Measurements from ENCODE around the gene TRIM37. TPM values are rescaled to one million over a fixed set of nuclear protein-coding genes. Genes with fewer than 3 reads are reported as not detected.

Gene TRIM37, protein sequence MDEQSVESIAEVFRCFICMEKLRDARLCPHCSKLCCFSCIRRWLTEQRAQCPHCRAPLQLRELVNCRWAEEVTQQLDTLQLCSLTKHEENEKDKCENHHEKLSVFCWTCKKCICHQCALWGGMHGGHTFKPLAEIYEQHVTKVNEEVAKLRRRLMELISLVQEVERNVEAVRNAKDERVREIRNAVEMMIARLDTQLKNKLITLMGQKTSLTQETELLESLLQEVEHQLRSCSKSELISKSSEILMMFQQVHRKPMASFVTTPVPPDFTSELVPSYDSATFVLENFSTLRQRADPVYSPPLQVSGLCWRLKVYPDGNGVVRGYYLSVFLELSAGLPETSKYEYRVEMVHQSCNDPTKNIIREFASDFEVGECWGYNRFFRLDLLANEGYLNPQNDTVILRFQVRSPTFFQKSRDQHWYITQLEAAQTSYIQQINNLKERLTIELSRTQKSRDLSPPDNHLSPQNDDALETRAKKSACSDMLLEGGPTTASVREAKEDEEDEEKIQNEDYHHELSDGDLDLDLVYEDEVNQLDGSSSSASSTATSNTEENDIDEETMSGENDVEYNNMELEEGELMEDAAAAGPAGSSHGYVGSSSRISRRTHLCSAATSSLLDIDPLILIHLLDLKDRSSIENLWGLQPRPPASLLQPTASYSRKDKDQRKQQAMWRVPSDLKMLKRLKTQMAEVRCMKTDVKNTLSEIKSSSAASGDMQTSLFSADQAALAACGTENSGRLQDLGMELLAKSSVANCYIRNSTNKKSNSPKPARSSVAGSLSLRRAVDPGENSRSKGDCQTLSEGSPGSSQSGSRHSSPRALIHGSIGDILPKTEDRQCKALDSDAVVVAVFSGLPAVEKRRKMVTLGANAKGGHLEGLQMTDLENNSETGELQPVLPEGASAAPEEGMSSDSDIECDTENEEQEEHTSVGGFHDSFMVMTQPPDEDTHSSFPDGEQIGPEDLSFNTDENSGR
- total RNA-seq = 30.4 and 65.4 TPM in 2 replicates

DNA sequence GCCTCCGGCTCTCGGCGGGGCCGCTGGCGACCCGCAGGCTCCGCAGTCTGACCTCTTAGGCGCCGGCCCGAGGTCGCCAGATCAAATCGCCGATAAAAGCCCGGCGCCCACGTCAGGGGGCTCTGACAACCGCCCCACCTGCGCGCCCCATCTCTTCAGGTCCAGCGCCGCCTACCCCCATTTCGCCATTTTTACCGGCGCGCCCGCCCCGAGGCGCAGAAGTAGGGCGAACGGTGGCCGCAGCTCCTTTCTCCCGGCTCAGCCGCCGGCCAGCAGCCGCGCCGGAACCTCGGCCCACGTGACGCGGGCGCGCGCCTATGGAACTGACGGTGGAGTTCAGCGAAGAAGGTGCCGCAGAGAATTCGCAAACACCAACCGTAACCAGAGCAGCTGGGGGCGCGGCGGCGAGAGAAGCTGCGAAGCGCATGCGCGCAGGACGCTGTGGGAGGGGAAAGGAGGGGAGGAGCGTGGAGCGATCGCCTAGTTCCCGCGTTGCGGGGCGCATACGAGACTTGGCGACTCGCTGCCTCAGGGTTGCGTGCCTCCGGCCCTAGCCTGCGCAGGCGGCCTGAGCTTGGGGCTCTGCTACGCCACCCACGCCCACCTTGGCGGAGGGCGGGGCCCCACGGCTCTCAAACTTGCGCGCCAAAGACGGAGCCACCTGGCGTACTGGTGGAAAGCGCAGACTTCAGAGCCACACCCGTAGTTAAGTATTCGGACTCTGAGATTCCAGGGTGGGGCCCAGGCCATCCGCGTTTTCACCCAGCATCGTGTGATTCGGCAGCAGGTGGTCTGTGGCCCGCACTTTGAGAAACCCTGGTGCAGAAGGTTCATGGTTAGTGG, at the start of gene TRIM37:
Gene TRIM37, minus strand, starts transcription at position 418 of the 843 bp plus-strand sequence. CDS start 419 bp downstream, outside the sequence.

DNA sequence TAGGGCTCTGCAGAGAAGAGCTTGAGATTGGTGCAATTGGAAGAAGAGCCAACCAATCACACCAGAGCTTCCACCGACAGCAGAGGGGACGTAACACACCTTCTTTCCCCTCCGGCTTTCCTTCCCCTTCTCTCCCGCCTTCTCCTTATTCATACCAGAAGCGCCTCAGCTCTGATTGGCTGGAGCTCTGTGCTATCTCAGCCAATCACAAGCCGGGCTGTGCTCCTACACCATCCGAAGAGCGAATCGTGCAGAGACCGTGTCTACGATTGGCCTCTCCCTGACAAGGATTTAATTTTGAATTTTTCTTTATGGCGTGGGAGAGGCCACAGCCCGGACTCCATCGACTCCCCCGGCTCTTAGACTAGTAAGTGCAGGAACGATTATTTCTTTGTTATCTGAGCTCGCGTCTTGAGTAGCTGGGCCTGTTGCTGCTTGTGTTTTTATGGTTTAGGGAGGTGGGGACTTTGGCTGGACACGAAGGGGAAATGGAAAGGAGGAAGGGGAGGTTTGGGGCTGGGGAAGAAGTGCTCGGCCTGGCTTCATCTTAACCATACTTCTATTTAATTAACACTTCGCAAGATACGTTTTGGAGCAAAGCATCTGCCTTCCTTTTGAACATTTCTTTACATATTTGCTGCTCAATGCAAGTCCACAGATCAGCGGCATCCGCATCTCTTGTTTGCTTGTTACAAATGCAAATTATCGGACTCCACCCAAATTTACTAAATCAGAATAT, 48.9 kb upstream of the TRIM37 start, which contains the start of gene PRR11:
Gene PRR11, plus strand, starts transcription at position 308 of the 739 bp plus-strand sequence. CDS start 14,007 bp downstream, outside the sequence.

DNA sequence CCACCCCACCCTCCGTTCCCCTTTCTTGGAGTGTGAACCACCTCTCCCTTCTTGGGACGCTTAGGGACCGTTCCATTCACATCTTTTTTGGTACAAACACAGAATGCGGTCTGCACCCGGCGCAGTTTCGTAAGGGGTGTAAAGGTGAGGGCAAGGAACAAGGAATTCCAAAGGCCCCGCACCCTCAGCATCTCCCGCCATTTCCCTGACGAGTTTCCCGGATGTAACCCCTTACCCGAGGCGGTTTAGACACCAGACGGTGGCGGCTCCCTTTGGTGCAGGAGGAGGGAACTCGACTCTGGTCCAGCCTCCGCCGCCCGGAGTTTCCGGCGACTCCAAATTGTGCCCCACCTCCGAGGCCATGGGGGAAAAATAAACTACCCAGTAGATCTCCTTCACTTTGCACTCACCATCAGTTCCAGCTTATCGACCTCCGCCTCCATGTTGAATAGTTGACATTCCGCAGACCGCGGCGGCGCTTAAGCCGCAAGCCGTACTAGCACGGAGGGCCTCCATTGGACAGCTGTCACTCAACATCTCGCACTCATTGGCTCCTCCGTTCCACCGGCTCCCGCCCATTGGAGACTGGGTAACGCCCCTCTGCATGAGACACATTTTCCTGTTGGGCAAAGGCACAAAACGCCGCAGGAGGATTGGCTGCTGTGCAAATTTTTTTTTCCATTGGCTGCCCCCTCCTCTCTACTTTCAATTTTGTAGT, 48.2 kb upstream of the TRIM37 start, which contains the start of gene SKA2:
Gene SKA2, minus strand, starts transcription at position 466 of the 718 bp plus-strand sequence. Its CDS starts 23 bp downstream, at position 443.

Other genes starting within 250 kb of the TRIM37 start
- gene SKA2, start 48.3 kb upstream of the TRIM37 start, total RNA-seq = 41.9 and 49.0 TPM in 2 replicates
- 7.7 and 12.6 TPM in 2 replicates for gene PRR11, start 48.9 kb upstream of the TRIM37 start, total RNA-seq
- 14.9 and 24.7 TPM in 2 replicates for gene SMG8, start 103.2 kb upstream of the TRIM37 start, total RNA-seq
- 0.97 and 3.1 TPM in 2 replicates for gene GDPD1, start 113.6 kb upstream of the TRIM37 start, total RNA-seq
- gene YPEL2, start 224.8 kb upstream of the TRIM37 start, total RNA-seq = 46.0 and 127 TPM in 2 replicates